ENCODE results near the gene NCCRP1. TPM values are rescaled to one million over a fixed set of nuclear protein-coding genes. Genes with fewer than 3 reads are reported as not detected.

Gene NCCRP1
- total and polyA plus RNA-seq, 10 of the 15 experiments (the other 5 are each of a cell fraction or from before 2014, with no cell fraction given): not detected

Other genes starting within 250 kb of the NCCRP1 start
Only the 7 nearest of the 18 such genes appear.
- not detected in 2 replicates for gene ACP7, start 112.6 kb upstream of the NCCRP1 start, total RNA-seq (2014; rRNA removed)
- gene ACP7, start 112.6 kb upstream of the NCCRP1 start, total RNA-seq (2014; rRNA removed; fragmentation: Illumina TruSeq; extraction: Trizol): not detected in 2 replicates
- not detected in 2 replicates for gene ACP7, start 112.6 kb upstream of the NCCRP1 start, total RNA-seq (2021)
- gene ACP7, start 112.6 kb upstream of the NCCRP1 start, polyA plus RNA-seq (2011; rRNA removed): not detected in 2 replicates
- gene ACP7, start 112.6 kb upstream of the NCCRP1 start, polyA plus RNA-seq (2014; fragmentation: Illumina TruSeq; extraction: Trizol): not detected in 2 replicates
- gene ACP7, start 112.6 kb upstream of the NCCRP1 start, polyA plus RNA-seq (2014; fragmentation: Nextera tagmentation; extraction: Ambion mirVana): not detected
- not detected in 2 replicates for gene ACP7, start 112.6 kb upstream of the NCCRP1 start, polyA plus RNA-seq (2014; rRNA removed)
- gene ACP7, start 112.6 kb upstream of the NCCRP1 start, polyA plus RNA-seq (2016; fragmentation: Nextera tagmentation; extraction: Ambion mirVana): not detected
- 1.4 and 2.5 TPM in 2 replicates for gene PAK4, start 71.2 kb upstream of the NCCRP1 start, total RNA-seq (2014; rRNA removed)
- 1.0 and 1.6 TPM in 2 replicates for gene PAK4, start 71.2 kb upstream of the NCCRP1 start, total RNA-seq (2014; rRNA removed; fragmentation: Illumina TruSeq; extraction: Trizol)
- 17.3 and 19.3 TPM in 2 replicates for gene PAK4, start 71.2 kb upstream of the NCCRP1 start, total RNA-seq (2021)
- gene PAK4, start 71.2 kb upstream of the NCCRP1 start, polyA plus RNA-seq (2011; rRNA removed): 2.1 and 7.3 TPM in 2 replicates
- 0.49 and 4.5 TPM in 2 replicates for gene PAK4, start 71.2 kb upstream of the NCCRP1 start, polyA plus RNA-seq (2014; fragmentation: Illumina TruSeq; extraction: Trizol)
- under 1 TPM; 0.08 to 0.37 TPM for gene PAK4, start 71.2 kb upstream of the NCCRP1 start, polyA plus RNA-seq (2014; fragmentation: Nextera tagmentation; extraction: Ambion mirVana)
- gene PAK4, start 71.2 kb upstream of the NCCRP1 start, polyA plus RNA-seq (2014; rRNA removed): 9.4 and 11.5 TPM in 2 replicates
- gene PAK4, start 71.2 kb upstream of the NCCRP1 start, polyA plus RNA-seq (2016; fragmentation: Nextera tagmentation; extraction: Ambion mirVana): 10 to 100 TPM in 1 of 2 experiments, 1 to 10 TPM in 1; 9.6 to 10.7 TPM
- gene SYCN, start 7.3 kb downstream of the NCCRP1 start, total RNA-seq (2014; rRNA removed): not detected in 2 replicates
- not detected in 2 replicates for gene SYCN, start 7.3 kb downstream of the NCCRP1 start, total RNA-seq (2014; rRNA removed; fragmentation: Illumina TruSeq; extraction: Trizol)
- gene SYCN, start 7.3 kb downstream of the NCCRP1 start, total RNA-seq (2021): 0.37 and 0.54 TPM in 2 replicates
- not detected in 2 replicates for gene SYCN, start 7.3 kb downstream of the NCCRP1 start, polyA plus RNA-seq (2011; rRNA removed)
- not detected in 2 replicates for gene SYCN, start 7.3 kb downstream of the NCCRP1 start, polyA plus RNA-seq (2014; fragmentation: Illumina TruSeq; extraction: Trizol)
- gene SYCN, start 7.3 kb downstream of the NCCRP1 start, polyA plus RNA-seq (2014; fragmentation: Nextera tagmentation; extraction: Ambion mirVana): not detected
- not detected in 2 replicates for gene SYCN, start 7.3 kb downstream of the NCCRP1 start, polyA plus RNA-seq (2014; rRNA removed)
- not detected for gene SYCN, start 7.3 kb downstream of the NCCRP1 start, polyA plus RNA-seq (2016; fragmentation: Nextera tagmentation; extraction: Ambion mirVana)
- not detected in 2 replicates for gene IFNL3, start 48.0 kb downstream of the NCCRP1 start, total RNA-seq (2014; rRNA removed)
- gene IFNL3, start 48.0 kb downstream of the NCCRP1 start, total RNA-seq (2014; rRNA removed; fragmentation: Illumina TruSeq; extraction: Trizol): not detected in 2 replicates
- gene IFNL3, start 48.0 kb downstream of the NCCRP1 start, total RNA-seq (2021): not detected in 2 replicates
- gene IFNL3, start 48.0 kb downstream of the NCCRP1 start, polyA plus RNA-seq (2011; rRNA removed): not detected in 2 replicates
- gene IFNL3, start 48.0 kb downstream of the NCCRP1 start, polyA plus RNA-seq (2014; fragmentation: Illumina TruSeq; extraction: Trizol): not detected in 2 replicates
- not detected for gene IFNL3, start 48.0 kb downstream of the NCCRP1 start, polyA plus RNA-seq (2014; fragmentation: Nextera tagmentation; extraction: Ambion mirVana)
- gene IFNL3, start 48.0 kb downstream of the NCCRP1 start, polyA plus RNA-seq (2014; rRNA removed): not detected in 2 replicates
- gene IFNL3, start 48.0 kb downstream of the NCCRP1 start, polyA plus RNA-seq (2016; fragmentation: Nextera tagmentation; extraction: Ambion mirVana): not detected
- gene IFNL4, start 51.9 kb downstream of the NCCRP1 start, total RNA-seq (2014; rRNA removed): not detected in 2 replicates
- gene IFNL4, start 51.9 kb downstream of the NCCRP1 start, total RNA-seq (2014; rRNA removed; fragmentation: Illumina TruSeq; extraction: Trizol): not detected in 2 replicates
- not detected in 2 replicates for gene IFNL4, start 51.9 kb downstream of the NCCRP1 start, total RNA-seq (2021)
- not detected in 2 replicates for gene IFNL4, start 51.9 kb downstream of the NCCRP1 start, polyA plus RNA-seq (2011; rRNA removed)
- gene IFNL4, start 51.9 kb downstream of the NCCRP1 start, polyA plus RNA-seq (2014; fragmentation: Illumina TruSeq; extraction: Trizol): not detected in 2 replicates
- not detected for gene IFNL4, start 51.9 kb downstream of the NCCRP1 start, polyA plus RNA-seq (2014; fragmentation: Nextera tagmentation; extraction: Ambion mirVana)
- gene IFNL4, start 51.9 kb downstream of the NCCRP1 start, polyA plus RNA-seq (2014; rRNA removed): not detected in 2 replicates
- gene IFNL4, start 51.9 kb downstream of the NCCRP1 start, polyA plus RNA-seq (2016; fragmentation: Nextera tagmentation; extraction: Ambion mirVana): not detected
- not detected in 2 replicates for gene IFNL2, start 71.4 kb downstream of the NCCRP1 start, total RNA-seq (2014; rRNA removed)
- gene IFNL2, start 71.4 kb downstream of the NCCRP1 start, total RNA-seq (2014; rRNA removed; fragmentation: Illumina TruSeq; extraction: Trizol): not detected in 2 replicates
- not detected in 2 replicates for gene IFNL2, start 71.4 kb downstream of the NCCRP1 start, total RNA-seq (2021)
- gene IFNL2, start 71.4 kb downstream of the NCCRP1 start, polyA plus RNA-seq (2011; rRNA removed): not detected in 2 replicates
- gene IFNL2, start 71.4 kb downstream of the NCCRP1 start, polyA plus RNA-seq (2014; fragmentation: Illumina TruSeq; extraction: Trizol): not detected in 2 replicates
- gene IFNL2, start 71.4 kb downstream of the NCCRP1 start, polyA plus RNA-seq (2014; fragmentation: Nextera tagmentation; extraction: Ambion mirVana): not detected
- 0.24 TPM in 1 of 2 replicates, not detected in the other for gene IFNL2, start 71.4 kb downstream of the NCCRP1 start, polyA plus RNA-seq (2014; rRNA removed)
- not detected for gene IFNL2, start 71.4 kb downstream of the NCCRP1 start, polyA plus RNA-seq (2016; fragmentation: Nextera tagmentation; extraction: Ambion mirVana)
- gene IFNL1, start 99.4 kb downstream of the NCCRP1 start, total RNA-seq (2014; rRNA removed): 0.22 TPM in 1 of 2 replicates, not detected in the other
- gene IFNL1, start 99.4 kb downstream of the NCCRP1 start, total RNA-seq (2014; rRNA removed; fragmentation: Illumina TruSeq; extraction: Trizol): not detected in 2 replicates
- not detected in 2 replicates for gene IFNL1, start 99.4 kb downstream of the NCCRP1 start, total RNA-seq (2021)
- not detected in 2 replicates for gene IFNL1, start 99.4 kb downstream of the NCCRP1 start, polyA plus RNA-seq (2011; rRNA removed)
- gene IFNL1, start 99.4 kb downstream of the NCCRP1 start, polyA plus RNA-seq (2014; fragmentation: Illumina TruSeq; extraction: Trizol): not detected in 2 replicates
- gene IFNL1, start 99.4 kb downstream of the NCCRP1 start, polyA plus RNA-seq (2014; fragmentation: Nextera tagmentation; extraction: Ambion mirVana): not detected
- gene IFNL1, start 99.4 kb downstream of the NCCRP1 start, polyA plus RNA-seq (2014; rRNA removed): not detected in 2 replicates
- gene IFNL1, start 99.4 kb downstream of the NCCRP1 start, polyA plus RNA-seq (2016; fragmentation: Nextera tagmentation; extraction: Ambion mirVana): not detected

All from GM12878 (cell line).